M059J (cell line): ENCODE data around the gene MLH3. TPM values are rescaled to one million over a fixed set of nuclear protein-coding genes. Genes with fewer than 3 reads are reported as not detected.
"Not testable (repeated sequence)": the region's sequence is repeated elsewhere in the genome, so short reads cannot be mapped to it uniquely, and the experiment has no call there.

Source experiments
- DNase-seq: peaks from one replicate; pipeline ENCODE4 v3.0.0-alpha.2; 2012; ENCODE audit warnings: low read depth
- total RNA-seq: library from RNA; depleted of rRNA; stranded (reverse); fragments of >200 nt; shearing (Covaris generic); gene quantifications from 2 replicates; pipeline ENCODE4 v1.2.3, GENCODE V29; 2014

Gene MLH3
- total RNA-seq, 1 experiment from 2014 or later: 12.4 TPM

GRCh38 chr14:75030147-75030546 lies 21.1 kb downstream of the MLH3 start:
- DNase-seq: no peak

- no peak for DNase-seq
These were observed 25.4 kb downstream of the MLH3 start for GRCh38 chr14:75025876-75026275.

- DNase-seq: no peak
These were observed 26.2 kb downstream of the MLH3 start for GRCh38 chr14:75025082-75025481.

GRCh38 chr14:75023108-75023507 lies 28.2 kb downstream of the MLH3 start:
- DNase-seq: no peak

GRCh38 chr14:75022655-75023054 lies 28.6 kb downstream of the MLH3 start:
- DNase-seq: peak; percentile 26

- DNase-seq: no peak
These were observed 32.6 kb downstream of the MLH3 start for GRCh38 chr14:75018694-75019093.

GRCh38 chr14:75016815-75017214 lies 34.5 kb downstream of the MLH3 start:
- no peak for DNase-seq

- no peak for DNase-seq
These were observed 35.8 kb downstream of the MLH3 start for GRCh38 chr14:75015496-75015895.

GRCh38 chr14:75013290-75013689 lies 38.0 kb downstream of the MLH3 start:
- DNase-seq: no peak

- DNase-seq: peak; percentile 78
These were observed 39.8 kb downstream of the MLH3 start for GRCh38 chr14:75011356-75011994.

GRCh38 chr14:75010472-75011093 lies 40.7 kb downstream of the MLH3 start:
- DNase-seq: no peak

- no peak for DNase-seq
These were observed 42.1 kb downstream of the MLH3 start for GRCh38 chr14:75009176-75009575.

GRCh38 chr14:75005357-75005756 lies 45.9 kb downstream of the MLH3 start:
- DNase-seq: no peak

GRCh38 chr14:75003250-75004027 lies 47.8 kb downstream of the MLH3 start:
- no peak for DNase-seq

- peak; percentile 96 for DNase-seq
These were observed 48.6 kb downstream of the MLH3 start, which contains the start of gene EIF2B2 for GRCh38 chr14:75002392-75003249. EIF2B2 (plus strand) TSS chr14:75002921; CDS start chr14:75002991, 70 bp downstream.

GRCh38 chr14:75001899-75002298 lies 49.4 kb downstream of the MLH3 start:
- DNase-seq: no peak

GRCh38 chr14:75001261-75001660 lies 50.0 kb downstream of the MLH3 start:
- DNase-seq: no peak

- not testable (repeated sequence) for DNase-seq
These were observed 55.5 kb downstream of the MLH3 start for GRCh38 chr14:74995781-74996180.

- not testable (repeated sequence) for DNase-seq
These were observed 57.1 kb downstream of the MLH3 start for GRCh38 chr14:74994182-74994581.

- no peak for DNase-seq
These were observed 62.3 kb downstream of the MLH3 start for GRCh38 chr14:74988993-74989392.

- DNase-seq: peak; percentile 96
These were observed 63.1 kb downstream of the MLH3 start for GRCh38 chr14:74988131-74988530.

GRCh38 chr14:74985806-74986205 lies 65.5 kb downstream of the MLH3 start:
- DNase-seq: no peak
